HEK293T (cell line): ENCODE results near the gene ZNF683.

Experiments used
- ARNT ChIP-seq: fragments of 450-650 bp; IDR thresholded peaks from 2 replicates; pipeline ENCODE4 v1.6.1; 2017; ENCODE audit warnings: mild to moderate bottlenecking
- BHLHE40 ChIP-seq: fragments of 450-650 bp; IDR thresholded peaks from 2 replicates; pipeline ENCODE4 v1.6.1; 2016; ENCODE audit warnings: mild to moderate bottlenecking, moderate library complexity, borderline replicate concordance
- CTBP1 ChIP-seq: fragments of 450-650 bp; IDR thresholded peaks from 2 replicates; pipeline ENCODE4 v1.6.1; 2016; ENCODE audit warnings: borderline replicate concordance
- ELF4 ChIP-seq: fragments of 450-650 bp; IDR thresholded peaks from 2 replicates; pipeline ENCODE4 v1.6.1; 2017; ENCODE audit warnings: antibody characterized with exemption
- FOXA1 ChIP-seq: fragments of 450-650 bp; IDR thresholded peaks from 2 replicates; pipeline ENCODE4 v1.6.1; 2016; ENCODE audit warnings: mild to moderate bottlenecking
- FOXK2 ChIP-seq: fragments of 450-650 bp; IDR thresholded peaks from 2 replicates; pipeline ENCODE4 v1.6.1; 2016; ENCODE audit warnings: mild to moderate bottlenecking
- HDGF ChIP-seq: fragments of 450-650 bp; IDR thresholded peaks from 2 replicates; pipeline ENCODE4 v1.6.1; 2017; ENCODE audit warnings: antibody characterized with exemption, borderline replicate concordance
- NFRKB ChIP-seq: fragments of 450-650 bp; IDR thresholded peaks from 2 replicates; pipeline ENCODE4 v1.6.1; 2016; ENCODE audit warnings: mild to moderate bottlenecking, moderate library complexity
- PKNOX1 ChIP-seq: fragments of 450-650 bp; IDR thresholded peaks from 2 replicates; pipeline ENCODE4 v1.6.1; 2016
- SP1 ChIP-seq: fragments of 450-650 bp; IDR thresholded peaks from 2 replicates; pipeline ENCODE4 v1.6.1; 2017
- ZNF384 ChIP-seq: fragments of 450-650 bp; IDR thresholded peaks from 2 replicates; pipeline ENCODE4 v1.6.1; 2016

- TF ChIP-seq ELF4: no peak
- TF ChIP-seq SP1: no peak
- no peak for TF ChIP-seq BHLHE40
- TF ChIP-seq ZNF384: no peak
- TF ChIP-seq CTBP1: no peak
- TF ChIP-seq FOXA1: no peak
- no peak for TF ChIP-seq PKNOX1
- no peak for TF ChIP-seq FOXK2
- TF ChIP-seq ARNT: no peak
- TF ChIP-seq NFRKB: no peak
- TF ChIP-seq HDGF: no peak
These were observed 32.5 kb downstream of the ZNF683 start for GRCh38 chr1:26340047-26340481.
